Ammon's horn (tissue), 1 donor: ENCODE measurements around the gene METTL24.
"Not testable (repeated sequence)": the region's sequence is repeated elsewhere in the genome, so short reads cannot be mapped to it uniquely, and the experiment has no call there.

Experiments used
- DNase-seq: peaks from one replicate; pipeline ENCODE4 v3.0.0-alpha.2; 2016; ENCODE audit warnings: low spot score

The METTL24 gene

DNA sequence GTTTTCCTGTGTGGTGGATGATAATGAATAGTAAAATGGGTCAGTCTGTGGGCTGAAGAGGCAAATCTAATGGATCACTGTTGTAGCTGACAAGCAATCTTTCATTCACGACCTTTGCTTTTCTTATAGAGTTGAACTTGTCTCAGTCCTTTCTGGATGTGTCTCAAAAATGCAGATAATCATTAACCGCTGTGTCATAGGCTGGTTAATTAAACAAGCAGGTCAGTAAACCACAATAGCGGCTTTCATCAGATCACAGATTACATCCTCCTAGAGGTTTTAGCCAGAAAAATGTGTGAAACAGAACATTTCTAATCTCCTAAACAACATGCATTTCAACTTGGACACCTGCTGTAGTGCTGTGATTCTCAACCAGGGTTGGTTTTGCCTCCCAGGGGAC is 2.5 kb upstream of the METTL24 start:
- no peak for DNase-seq

DNA sequence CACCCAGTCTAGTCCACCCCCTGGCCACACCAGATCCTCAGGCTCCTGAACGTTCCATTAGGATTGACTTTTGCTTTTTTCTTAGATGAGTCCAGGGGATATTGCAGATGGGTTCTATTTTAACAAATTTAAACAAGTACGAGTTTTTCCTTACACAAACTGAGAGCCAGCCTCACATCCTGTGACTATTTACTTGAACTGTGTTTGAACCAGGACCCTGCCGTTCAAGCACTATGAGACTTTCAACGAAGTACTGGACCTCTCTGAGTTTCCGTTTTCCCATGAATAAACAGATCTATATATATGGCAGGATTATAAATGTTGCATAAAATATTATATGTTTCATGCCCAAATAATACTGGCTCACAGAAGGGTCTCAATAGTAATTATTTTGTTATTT is 1.4 kb upstream of the METTL24 start:
- DNase-seq: no peak

DNA sequence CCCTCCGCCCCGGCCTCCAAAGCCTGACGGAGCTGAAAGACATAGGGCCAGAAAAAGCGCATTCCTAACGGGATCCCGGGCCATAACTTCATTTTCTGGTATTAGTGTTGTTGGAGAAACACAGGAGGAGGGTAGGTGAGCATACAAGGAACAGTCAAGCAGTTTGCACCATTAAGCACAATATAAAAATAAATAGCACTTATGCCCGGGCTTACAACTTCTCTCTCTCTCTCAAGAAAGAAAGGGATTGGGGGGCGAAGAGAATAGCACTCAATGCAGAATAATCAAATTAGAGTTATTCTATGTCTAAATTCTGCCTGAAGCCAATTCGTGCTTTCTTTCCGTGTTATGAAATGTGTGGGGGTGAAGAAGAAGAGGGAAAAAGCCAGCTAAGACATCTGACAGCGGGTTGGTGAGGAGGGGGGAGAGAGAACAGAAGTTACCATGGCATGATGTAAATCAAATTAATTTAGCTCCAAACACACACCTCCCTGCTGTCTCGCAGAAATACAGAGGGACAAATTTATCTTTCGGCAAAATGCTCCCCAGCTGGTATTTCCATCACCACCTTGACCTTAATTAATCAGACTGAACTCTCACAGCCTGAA is 508 bp upstream of the METTL24 start:
- peak; percentile 57 for DNase-seq

DNA sequence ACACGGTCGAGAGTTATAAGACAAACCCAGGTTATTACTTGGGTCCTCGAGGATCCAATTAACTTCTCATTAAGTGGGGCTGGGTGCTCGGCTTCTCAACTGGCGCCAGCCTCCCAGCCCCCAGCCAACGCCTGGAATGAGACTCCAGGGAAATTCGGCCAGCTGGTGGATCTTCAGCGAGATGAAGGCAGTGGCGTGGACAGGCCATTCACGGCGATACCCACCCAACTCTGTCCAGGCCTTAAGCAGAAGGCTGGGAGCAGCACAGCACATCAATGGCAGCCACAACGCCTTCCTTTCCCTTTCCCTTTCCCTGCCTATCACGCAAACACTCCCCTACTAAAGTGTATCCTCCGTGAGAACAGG is 868 bp downstream of the METTL24 start:
- DNase-seq: no peak

DNA sequence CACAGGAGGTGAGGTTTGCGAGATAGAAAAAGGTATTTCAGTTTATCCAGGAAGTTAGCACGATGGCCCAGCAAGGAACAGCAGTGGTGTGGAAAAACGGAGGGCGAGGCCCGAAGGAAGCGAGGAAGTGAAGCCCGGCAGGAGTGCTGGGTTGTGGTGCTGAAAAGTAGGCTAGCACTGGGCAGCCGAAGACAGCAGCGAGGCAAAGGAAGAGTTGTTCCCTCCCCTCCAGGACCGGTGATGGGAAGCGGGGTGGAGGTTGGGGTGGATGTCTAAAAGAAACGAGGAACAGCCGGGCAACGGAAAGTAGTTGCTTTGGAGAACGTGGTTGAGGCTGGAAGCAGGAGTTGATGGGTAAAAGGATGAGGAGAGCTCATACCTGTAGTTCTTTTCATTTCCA is 1.4 kb downstream of the METTL24 start:
- DNase-seq: no peak

DNA sequence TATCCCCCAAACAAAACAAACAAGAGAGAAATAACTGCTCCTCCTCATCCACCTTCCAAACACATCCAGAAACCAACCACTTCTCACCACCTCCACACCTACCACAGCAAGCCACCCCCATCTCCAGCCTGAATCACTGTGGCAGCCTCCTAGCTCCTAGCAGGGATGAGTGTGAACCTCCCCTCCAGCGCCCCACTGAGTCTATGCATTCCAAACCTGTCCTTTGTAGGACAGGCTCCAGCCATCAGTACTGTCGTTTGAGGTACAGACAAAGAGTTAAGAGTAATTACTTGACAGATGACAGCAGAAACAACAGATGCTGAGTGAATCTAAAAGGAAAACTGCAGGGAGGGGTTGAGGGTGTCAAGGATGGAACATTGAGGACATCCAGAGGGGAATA is 2.4 kb downstream of the METTL24 start:
- peak; percentile 68 for DNase-seq

DNA sequence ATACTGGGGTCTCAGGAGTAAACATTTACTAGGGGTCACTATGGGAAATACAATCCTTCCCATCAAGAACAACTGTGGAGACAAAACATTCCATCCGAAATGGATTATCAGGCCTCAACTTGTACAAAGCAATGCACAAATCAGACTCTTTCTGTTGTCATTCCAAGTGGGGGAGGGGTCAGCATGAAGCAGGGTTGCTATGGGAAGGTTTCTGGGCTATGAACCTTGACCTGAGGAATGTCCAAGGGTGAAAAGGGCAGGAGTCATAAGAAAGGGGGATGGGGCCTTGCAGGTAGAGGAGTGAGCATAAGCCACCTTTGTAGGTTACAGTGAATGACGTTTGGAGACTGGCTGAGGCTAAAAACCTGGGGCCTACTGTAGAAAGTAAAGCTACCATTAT is 3.1 kb downstream of the METTL24 start:
- no peak for DNase-seq

DNA sequence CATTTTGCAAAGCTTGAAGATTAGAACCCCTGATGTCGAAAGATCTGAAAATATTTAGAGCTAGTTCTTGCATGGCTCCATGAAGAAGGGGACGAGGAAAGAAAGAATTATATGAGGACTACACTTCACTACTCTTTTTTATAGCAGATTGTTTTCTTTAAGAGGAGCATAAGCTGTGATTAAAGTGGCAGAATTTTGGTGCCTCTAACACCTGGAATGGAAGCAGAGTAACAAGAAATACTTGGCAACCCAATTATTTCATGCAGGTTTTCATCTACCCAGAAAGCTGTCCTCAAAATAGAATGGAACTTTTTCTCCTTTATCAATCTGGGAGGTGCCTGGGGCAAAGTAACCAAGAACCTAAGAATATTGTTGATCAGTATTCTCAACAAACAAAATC is 4.0 kb downstream of the METTL24 start:
- DNase-seq: no peak

DNA sequence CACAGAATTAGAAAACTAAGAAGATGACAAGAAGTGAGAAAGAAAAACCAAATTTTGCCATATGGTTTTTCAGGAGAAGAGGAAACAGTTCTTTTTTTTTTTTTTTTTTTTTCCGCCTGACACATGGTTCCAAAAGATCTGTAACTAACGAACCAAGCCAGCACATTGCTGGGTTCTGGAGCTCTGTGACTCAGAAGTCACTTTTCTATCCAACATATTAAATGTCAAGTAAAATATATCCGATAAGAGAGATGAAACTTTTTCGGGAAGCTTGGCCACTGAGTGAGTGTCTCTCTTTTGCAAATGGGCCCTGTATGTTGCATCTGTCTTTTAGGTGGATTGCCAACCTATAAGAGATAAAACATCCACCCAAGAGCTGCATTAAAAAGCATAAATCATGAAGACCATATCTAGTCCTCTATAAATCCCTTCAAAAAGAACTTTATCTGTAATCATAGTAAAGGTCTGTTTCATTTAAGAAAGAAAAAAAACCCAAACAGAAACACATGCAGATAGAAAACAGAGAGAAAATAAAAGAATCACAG is 4.6 kb downstream of the METTL24 start:
- DNase-seq: no peak

DNA sequence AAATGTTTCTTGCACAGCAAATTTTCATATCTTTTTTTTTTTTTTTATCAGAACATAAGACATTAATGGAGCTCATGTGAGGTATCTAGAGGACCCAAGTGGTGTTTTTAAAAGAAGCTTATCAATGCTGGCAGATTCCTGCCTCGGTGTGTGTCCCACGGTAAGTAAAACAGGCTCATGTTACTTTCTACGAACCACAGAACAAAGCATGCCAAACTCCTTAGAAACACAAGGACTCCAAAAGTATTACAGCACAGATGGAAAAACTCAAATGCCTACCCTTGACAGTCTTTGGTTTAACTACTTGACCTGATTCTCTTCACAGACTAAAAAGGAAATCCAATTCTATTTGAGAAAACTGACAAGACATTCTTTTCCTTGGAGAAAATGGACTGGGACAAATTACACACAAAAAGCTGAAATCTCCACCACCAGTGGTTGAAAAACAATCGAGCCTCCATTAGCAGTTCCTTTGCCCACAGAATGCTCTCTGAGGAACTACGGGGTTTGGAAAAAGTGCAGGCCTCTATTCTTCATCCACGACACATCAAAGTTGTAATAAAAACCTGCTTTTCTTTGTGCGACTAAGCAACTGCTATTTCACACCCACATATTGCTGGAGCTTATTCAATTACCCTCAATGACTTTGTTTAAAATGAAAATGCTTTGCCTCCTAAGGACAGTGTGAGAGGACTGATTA is 5.4 kb downstream of the METTL24 start:
- DNase-seq: no peak

DNA sequence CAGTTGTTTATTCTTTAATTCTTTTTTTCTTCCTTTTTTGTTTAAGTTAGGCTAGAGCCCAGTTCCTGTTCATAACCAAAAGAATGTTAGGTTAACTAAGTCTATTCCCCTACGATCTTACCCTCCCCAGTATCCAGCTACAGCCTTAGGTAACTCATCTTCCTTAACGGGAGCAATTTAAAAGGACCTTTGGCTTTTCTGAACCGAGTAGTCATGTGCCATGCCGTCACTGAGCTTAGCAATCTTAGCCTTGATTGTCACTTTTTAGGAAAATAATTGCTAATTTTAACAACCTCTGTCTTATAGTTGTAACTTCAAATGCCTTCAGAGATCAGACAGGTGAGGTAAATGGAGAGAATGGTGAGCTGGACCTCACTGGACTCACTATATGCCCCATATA is 6.2 kb downstream of the METTL24 start:
- no peak for DNase-seq

DNA sequence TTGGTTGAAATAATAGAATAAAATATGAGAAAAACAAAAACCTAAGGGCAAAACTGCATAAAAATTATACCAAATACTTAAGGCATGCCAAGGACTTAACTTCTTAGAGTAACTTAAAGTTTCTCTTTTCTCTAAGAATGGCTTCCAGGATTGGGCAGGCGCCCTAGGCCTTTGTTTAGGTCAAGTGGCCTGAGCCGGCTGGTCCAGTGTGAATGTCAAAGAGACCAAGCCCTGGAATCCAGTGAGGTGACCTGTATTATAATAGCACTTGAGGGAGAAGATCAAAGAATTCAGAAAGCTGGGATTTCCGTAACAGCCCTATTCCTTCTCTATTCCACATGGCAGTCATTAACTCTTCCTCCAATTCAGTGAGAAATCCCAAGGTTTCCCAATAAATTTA is 6.6 kb downstream of the METTL24 start:
- no peak for DNase-seq

DNA sequence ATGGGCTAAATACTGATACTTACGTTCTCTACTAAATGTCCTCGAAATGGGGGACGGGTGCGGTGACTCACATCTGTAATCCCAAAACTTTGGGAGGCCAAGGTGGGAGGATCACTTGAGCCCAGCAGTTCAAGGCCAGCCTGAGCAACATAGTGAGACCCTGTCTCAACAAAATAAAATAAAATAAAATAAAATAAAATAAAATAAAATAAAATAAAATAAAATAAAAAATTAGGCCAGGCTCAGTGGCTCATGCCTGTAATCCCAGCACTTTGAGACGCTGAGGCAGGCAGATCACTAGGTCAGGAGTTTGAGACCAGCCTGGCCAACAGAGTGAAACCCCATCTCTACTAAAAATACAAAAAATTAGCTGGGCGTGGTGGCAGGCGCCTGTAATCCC is 7.6 kb downstream of the METTL24 start:
- DNase-seq: not testable (repeated sequence)

DNA sequence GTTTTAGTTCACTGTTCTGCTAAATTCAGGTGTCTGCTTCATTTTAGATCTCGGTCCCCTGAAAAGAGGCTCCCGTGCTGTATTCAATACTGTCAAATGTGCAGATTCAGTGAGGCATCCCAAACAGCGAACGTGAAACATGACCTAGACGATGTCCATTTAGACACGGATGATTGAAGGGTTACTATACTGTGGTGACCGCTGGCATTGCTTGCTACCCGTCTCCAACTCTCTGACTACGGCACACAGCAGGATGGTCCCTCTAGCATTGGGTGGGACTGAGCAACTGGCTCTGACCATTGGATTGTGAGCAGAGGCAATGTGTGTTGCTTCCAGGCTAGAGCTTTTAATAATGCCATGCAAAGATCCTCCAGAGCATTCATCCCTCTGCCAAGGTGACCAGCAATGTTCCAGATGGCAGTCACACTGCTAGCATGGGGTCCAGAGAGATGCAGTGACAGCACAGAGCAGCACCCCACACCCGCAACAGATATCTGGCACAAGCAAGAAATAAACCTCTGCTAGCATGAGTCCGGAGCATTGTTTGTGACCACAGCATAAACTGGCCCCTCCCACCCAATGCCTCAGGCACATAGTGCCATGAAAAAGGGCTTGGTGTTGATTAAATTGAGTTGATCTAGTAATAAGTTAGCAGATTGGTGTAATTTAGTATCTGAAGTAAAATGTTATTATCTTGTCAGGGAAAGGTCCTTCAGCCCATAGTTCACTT is 9.0 kb downstream of the METTL24 start:
- no peak for DNase-seq

DNA sequence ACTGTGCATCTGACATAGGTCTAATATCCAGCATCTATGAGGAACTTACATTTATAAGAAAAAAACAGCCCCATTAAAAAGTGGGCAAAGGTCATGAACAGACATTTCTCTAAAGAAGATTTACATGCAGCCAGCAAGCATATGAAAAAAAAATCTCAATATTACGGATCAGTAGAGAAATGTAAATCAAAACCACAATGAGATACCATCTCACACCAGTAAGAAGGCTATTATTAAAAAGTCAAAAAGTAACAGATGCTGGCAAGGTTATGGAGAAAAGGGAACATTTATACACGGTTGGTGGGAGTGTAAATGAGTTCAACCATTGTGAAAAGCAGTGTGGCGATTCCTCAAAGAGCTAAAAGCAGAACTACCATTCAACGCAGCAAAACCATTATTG is 13.1 kb downstream of the METTL24 start:
- DNase-seq: no peak

DNA sequence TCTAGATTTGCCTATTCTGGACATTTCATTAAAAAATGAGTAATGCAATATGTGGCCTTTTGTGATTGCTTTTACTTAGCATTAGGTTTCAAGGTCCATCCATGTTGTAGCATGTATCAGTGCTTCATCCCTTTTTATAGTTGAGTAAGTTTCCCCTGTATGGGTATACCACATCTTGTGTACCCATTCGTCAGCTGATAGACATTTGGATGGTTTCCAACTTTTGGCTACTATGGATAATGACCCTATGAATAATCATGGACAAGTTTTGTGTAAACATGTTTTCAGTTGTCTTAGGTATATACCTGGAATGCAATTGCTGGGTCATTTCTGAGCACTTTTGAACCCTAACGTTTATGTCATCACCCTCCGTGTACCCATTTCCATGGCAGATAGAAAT is 15.4 kb downstream of the METTL24 start:
- no peak for DNase-seq

DNA sequence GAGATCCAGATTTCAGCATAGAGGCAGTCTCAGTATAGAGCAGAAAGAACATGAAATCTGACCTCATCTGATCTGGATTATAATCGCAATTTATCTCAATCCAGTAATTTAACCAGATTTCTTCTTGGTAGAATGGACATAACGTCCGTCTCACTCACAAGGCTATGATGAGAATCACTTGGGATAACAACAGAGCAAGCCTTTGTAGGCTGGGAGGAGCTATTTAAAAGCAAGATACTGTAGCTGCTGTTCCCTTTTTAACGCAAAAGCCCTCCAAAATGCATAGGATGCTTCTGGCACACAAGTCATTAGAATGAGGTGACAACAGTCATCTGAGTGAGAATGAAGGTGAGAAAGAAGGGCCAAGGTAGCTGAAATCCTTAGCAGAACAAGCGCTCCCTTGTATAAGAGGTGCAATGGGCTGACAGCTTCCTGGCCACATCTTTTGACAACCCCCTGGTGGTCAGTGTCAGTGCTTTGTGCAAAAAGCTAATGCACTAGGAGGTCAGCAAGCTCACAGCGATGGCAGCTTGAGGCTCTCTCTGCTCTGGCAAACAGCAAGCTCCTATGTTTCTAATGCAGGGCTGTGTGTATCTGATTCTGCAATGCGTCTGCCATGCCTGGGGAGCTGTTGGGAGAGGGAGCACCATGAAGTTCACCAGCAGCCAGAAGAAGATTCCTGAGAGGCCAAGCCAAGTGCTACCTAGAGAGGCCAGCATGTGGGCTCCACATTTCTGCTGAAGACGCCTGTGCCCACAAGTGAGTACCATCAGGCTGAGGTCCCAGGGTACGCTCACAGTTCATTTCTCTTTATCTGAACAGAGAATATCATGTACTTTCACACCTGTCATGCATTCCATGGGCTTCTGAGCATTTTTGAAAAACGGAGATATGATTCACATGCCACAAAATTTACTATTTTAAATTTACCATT is 16.2 kb downstream of the METTL24 start:
- DNase-seq: no peak

DNA sequence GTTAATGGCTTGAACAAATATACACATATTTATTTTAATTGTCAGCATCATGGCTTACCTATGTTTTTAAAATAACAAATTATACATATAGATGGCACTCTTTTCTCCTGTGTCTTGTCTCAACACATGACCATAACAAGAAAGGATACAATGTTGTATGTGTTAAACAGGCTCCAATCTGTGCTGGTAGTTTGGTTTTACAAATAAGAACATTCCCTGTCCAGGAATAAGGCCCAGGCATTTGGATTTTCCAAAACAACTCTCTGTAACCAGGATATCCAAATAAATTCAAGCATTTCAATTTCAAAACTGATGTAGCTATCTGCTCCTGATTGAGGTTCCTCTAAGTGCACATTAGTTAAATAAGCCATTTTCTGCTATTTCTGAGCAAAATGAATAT is 17.1 kb downstream of the METTL24 start:
- no peak for DNase-seq

DNA sequence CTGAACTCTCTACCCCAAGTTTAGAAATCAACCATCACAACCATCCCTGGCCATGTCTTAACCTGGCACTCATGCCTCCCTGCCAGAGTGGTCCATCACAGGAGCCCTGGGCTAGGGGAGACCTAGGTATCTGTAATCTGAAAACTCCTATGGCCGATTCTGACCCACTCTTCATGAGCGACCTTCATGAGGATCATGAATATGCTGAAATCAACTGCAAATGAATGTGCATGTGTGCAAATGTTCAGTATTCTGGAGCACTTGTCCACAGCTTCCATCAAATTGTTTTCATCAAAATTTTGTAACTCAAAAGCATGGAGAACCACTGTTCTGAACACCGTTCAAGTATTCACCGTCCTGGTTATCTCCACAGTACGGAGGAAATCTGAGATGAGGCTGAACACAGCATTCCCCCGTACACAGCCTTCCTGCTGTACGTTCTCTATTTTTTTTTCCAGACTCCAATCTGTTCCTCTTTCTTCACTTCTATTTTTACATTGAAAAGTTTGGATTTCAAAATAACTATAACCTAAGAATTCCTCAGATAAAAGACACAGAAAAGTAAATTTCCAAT is 17.7 kb downstream of the METTL24 start:
- no peak for DNase-seq

DNA sequence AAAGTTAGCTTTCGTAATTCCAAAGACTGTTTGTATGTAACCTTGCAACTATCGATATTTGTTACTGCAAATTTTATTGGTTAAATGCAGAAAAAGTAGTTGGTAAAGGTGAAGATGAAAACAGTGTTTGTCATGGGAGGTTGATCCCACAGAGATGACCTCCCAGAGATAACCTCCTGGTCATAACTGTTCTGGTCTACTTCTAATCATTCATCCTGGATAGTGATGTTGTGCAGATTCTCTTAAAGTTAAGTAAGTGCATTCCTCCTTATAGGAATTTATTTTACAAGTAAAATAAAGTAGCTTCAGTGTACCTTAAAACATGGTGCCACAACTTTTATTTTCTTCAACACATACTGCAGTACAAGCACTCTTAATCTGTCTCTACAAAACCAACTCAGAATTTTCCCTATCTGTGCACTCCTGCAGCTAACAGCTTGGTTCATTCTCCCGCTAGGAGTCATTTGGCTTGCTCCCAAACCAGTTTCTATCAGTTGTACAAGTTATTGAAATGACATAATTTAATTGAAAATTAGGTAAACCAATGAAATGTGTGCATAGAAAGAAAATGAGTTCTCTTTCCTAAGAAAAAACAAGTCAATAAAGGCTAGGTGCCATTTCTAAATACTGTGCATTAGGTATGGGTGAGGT is 19.2 kb downstream of the METTL24 start:
- DNase-seq: no peak

DNA sequence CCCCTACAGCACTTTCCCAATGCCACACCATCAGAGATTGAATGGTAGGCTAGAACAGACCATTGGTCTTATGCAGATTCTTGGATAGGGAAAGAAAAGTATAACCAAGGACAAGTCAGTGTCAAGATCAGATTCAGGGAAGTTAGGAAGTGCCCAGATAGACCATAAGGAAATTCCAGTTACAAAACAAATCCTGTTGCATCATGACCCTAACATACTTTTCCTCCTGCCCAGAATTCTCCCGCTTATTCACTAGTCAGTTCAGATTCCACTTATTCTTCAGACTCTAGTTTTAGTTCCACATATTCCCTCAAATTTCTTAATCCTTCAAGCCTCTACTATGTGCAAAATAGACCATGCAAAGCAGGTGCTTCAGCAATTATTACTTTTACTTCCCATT is 20.7 kb downstream of the METTL24 start:
- DNase-seq: no peak
